ENCODE measurements around the gene PKLR. TPM values are rescaled to one million over a fixed set of nuclear protein-coding genes. Genes with fewer than 3 reads are reported as not detected.

PKLR gene
- total and polyA plus RNA-seq, 2 donors (not counting 3 experiments of a cell fraction or from before 2014, with no cell fraction given) = not detected

DNA sequence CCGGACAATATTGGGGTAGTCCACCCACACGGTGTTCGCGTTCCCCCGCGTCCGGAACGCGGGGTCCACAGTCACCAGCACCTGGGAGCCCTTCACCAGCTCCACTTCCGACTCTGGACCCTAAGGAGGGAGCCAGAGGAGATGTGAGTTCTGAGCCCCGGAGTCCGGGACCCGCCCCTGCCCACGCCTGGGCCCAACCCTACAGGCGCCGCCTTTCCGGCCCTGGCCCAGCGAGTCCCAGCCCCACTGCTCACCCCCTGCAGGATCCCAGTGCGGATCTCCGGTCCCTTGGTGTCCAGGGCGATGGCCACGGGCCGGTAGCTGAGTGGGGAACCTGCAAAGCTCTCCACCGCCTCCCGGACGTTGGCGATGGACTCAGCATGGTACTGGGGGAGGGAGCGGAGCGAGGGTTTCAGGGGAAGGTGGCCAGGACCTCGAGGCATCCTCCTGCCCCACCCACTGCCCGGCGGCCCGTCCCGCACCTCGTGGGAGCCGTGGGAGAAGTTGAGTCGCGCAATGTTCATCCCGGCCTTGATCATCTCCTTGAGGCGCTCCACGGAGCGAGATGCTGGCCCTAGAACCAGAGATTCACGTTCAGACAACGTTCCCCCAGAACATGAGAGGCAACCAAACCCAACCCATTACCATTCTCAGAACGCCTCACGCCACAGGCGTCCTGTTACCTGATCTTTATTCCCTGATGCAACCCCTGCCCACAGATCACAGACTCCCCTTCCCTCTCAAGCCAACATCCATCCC is 5.9 kb downstream of the PKLR start:
- Histone ChIP-seq H3K27me3 (ENCODE audit: control insufficient read depth in 2 of 2, insufficient read depth in 2 of 2, low read length in 2 of 2) (peaks cover 36 to 40% of the 10 kb centered on the region in 2 experiments), H3K9me1 (replicated peaks; ENCODE audit: control insufficient read depth, extremely low read depth, insufficient read depth, low read length) (no peaks in the 10 kb centered on the region), H3K9me3 (replicated peaks; ENCODE audit: control insufficient read depth, insufficient read depth, low read length) (no peaks in the 10 kb centered on the region), H3K27ac (ENCODE audit: insufficient read depth, low read depth, low read length) (no peak overlapping the region), H3K4me2 (ENCODE audit: insufficient read depth, low read length) (no peak overlapping the region), H3K79me2 (ENCODE audit: control insufficient read depth, insufficient read depth, low read length) (no peaks in the 10 kb centered on the region), H3K4me3 (replicated peaks in 1 of 3; ENCODE audit: insufficient read depth in 1 of 3, low read depth in 1 of 3, low read length in 3 of 3) (no peak overlapping the region), H4K20me1 (replicated peaks; ENCODE audit: control insufficient read depth, extremely low read depth, insufficient read depth, low read length) (no peaks in the 10 kb centered on the region), H3K36me3 (ENCODE audit: control insufficient read depth in 2 of 2, extremely low read depth in 1 of 2, insufficient read depth in 2 of 2, low read length in 2 of 2) (no peaks in the 10 kb centered on the region), H2AFZ (ENCODE audit: low read depth, low read length) (no peak overlapping the region), H3K9ac (replicated peaks; ENCODE audit: extremely low read depth, insufficient read depth, low read length) (no peak overlapping the region), H3K4me1 (ENCODE audit: control insufficient read depth, extremely low read depth, insufficient read depth, low read length) (no peaks in the 10 kb centered on the region)
- no peak for DNase-seq (ENCODE audit: low read depth, low spot score)
- BruUV-seq (replicated peaks) = no TSS peak
- TF ChIP-seq EZH2 (IDR thresholded peaks at IDR 0.05; ENCODE audit: borderline replicate concordance, low read depth, low read length, severe bottlenecking) (peak; percentile 91), POLR2A (IDR thresholded peaks at IDR 0.05; ENCODE audit: low read depth, low read length) (no peak), GATA2 (IDR thresholded peaks at IDR 0.05; ENCODE audit: insufficient read depth, insufficient read length, low read depth, low read length) (no peak)
- no peak for FAIRE-seq
- intact Hi-C loops (cut with micrococcal nuclease) = no loop called here
- ChIA-PET CTCF (interaction anchor here (1.2 kb wide), 1 partner anchor 9 kb away, joined by 3 read pairs; no protein-coding TSS in a partner anchor), POLR2A (no interaction called here)
- dilution Hi-C loops (cut with MboI; ENCODE audit: extremely low pct_ligation_motif_present, low sequenced_read_pairs) = no loop called here

DNA sequence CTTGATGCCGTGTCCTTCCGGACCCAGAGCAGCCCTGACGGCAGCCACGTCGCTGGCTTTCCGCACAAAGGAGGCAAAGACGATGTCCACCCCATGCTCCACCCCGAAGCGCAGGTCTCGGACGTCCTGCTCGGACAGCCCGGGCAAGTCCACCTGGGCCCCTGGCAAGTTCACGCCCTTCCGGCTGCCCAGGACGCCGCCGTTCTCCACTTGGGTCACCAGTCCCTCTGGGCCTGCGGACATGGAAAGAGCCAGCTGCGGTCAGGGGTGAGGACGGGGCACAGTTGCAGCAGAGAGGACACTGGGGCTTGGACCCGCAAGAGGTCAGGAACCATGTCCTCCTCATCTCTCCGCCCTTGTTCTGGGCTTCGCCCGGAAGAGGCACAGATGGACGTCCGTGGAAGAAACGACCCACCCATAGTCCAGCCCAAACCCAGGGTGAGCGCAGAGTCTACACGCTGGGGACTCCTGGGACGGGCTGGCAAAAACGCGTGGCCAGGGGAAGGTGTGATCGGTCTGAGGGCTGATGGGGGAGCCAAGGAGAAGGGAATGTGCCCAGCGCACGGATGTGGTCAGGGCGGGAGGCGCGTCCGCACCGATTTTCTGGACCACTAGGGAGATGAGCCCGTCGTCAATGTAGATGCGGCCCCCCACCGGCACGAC is 6.6 kb downstream of the PKLR start:
- Histone ChIP-seq H3K79me2 (ENCODE audit: control insufficient read depth, insufficient read depth, low read length) (no peaks in the 10 kb centered on the region), H2AFZ (ENCODE audit: low read depth, low read length) (no peak overlapping the region), H3K27ac (ENCODE audit: insufficient read depth, low read depth, low read length) (no peak overlapping the region), H3K4me3 (replicated peaks in 1 of 3; ENCODE audit: insufficient read depth in 1 of 3, low read depth in 1 of 3, low read length in 3 of 3) (no peak overlapping the region), H3K36me3 (ENCODE audit: control insufficient read depth in 2 of 2, extremely low read depth in 1 of 2, insufficient read depth in 2 of 2, low read length in 2 of 2) (no peaks in the 10 kb centered on the region), H3K9me1 (replicated peaks; ENCODE audit: control insufficient read depth, extremely low read depth, insufficient read depth, low read length) (no peaks in the 10 kb centered on the region), H3K9me3 (replicated peaks; ENCODE audit: control insufficient read depth, insufficient read depth, low read length) (no peaks in the 10 kb centered on the region), H3K4me1 (ENCODE audit: control insufficient read depth, extremely low read depth, insufficient read depth, low read length) (no peaks in the 10 kb centered on the region), H4K20me1 (replicated peaks; ENCODE audit: control insufficient read depth, extremely low read depth, insufficient read depth, low read length) (no peaks in the 10 kb centered on the region), H3K9ac (replicated peaks; ENCODE audit: extremely low read depth, insufficient read depth, low read length) (no peak overlapping the region), H3K4me2 (ENCODE audit: insufficient read depth, low read length) (no peak overlapping the region), H3K27me3 (ENCODE audit: control insufficient read depth in 2 of 2, insufficient read depth in 2 of 2, low read length in 2 of 2) (peaks cover 37 to 40% of the 10 kb centered on the region in 2 experiments)
- no peak for FAIRE-seq
- ChIA-PET POLR2A (no interaction called here), CTCF (interaction anchor here (1.2 kb wide), 1 partner anchor 9 kb away, joined by 3 read pairs; no protein-coding TSS in a partner anchor)
- no TSS peak for BruUV-seq (replicated peaks)
- intact Hi-C loops (cut with micrococcal nuclease) = no loop called here
- dilution Hi-C loops (cut with MboI; ENCODE audit: extremely low pct_ligation_motif_present, low sequenced_read_pairs) = no loop called here
- no peak for TF ChIP-seq GATA2 (IDR thresholded peaks at IDR 0.05; ENCODE audit: insufficient read depth, insufficient read length, low read depth, low read length)
- TF ChIP-seq EZH2 (IDR thresholded peaks at IDR 0.05; ENCODE audit: borderline replicate concordance, low read depth, low read length, severe bottlenecking) = peak; percentile 88
- DNase-seq (ENCODE audit: low read depth, low spot score) = no peak
